Gastroesophageal sphincter (tissue), 3 donors: ENCODE results near the gene LRRC4.

Experiments
- CTCF ChIP-seq, 4 experiments: fragments of 200-600 bp in 2 of 4; fragments of 450-650 bp in 2 of 4; sonication (generic) in 1 of 4; IDR thresholded peaks; one replicate each; pipeline ENCODE4 v1.5.1; 2017 to 2019; ENCODE audit warnings: antibody characterized with exemption in 4 of 4, mild to moderate bottlenecking in 2 of 4, moderate library complexity in 2 of 4
- POLR2A ChIP-seq, 2 donors: fragments of 450-650 bp; IDR thresholded peaks; one replicate each; pipeline ENCODE4 v1.6.1; 2017; ENCODE audit warnings: antibody characterized with exemption in 2 of 2, mild to moderate bottlenecking in 2 of 2, moderate library complexity in 1 of 2
- POLR2AphosphoS5 ChIP-seq: sonication (generic); formaldehyde crosslinking; IDR thresholded peaks from one replicate; pipeline ENCODE4 v1.6.1; 2017; ENCODE audit warnings: antibody characterized with exemption

- TF ChIP-seq POLR2A (IDR thresholded peaks at IDR 0.05) (no peak), CTCF (IDR thresholded peaks at IDR 0.05) (no peak), POLR2AphosphoS5 (no peak)
These were observed 42.6 kb upstream of the LRRC4 start for GRCh38 chr7:128073671-128074310.
